GM12878 (cell line): Measurements from ENCODE around the gene SCN3B.

Experiments used
- CREB1 ChIP-seq: IDR thresholded peaks from 2 replicates; pipeline ENCODE4 v1.6.1; 2012; ENCODE audit warnings: low read depth, mild to moderate bottlenecking, inconsistent platforms
- ZSCAN29 ChIP-seq: fragments of 450-650 bp; IDR thresholded peaks from 2 replicates; pipeline ENCODE4 v1.6.1; 2017; ENCODE audit warnings: mild to moderate bottlenecking, moderate library complexity
- TF ChIP-seq, protein P1 (sequence below), 3 experiments: IDR thresholded peaks in 2 of 3; conservative IDR thresholded peaks in 1 of 3; 2 replicates each; pipeline ENCODE4 v1.5.1; 2011; ENCODE audit warnings: low read depth in 3 of 3, low read length in 3 of 3, mild to moderate bottlenecking in 3 of 3, control low read depth in 2 of 3, moderate library complexity in 2 of 3, inconsistent platforms in 1 of 3, mixed read lengths in 1 of 3; ENCODE audit not compliant: control insufficient read depth in 2 of 3, insufficient read depth in 1 of 3; ENCODE audit errors: extremely low read depth in 1 of 3

DNA sequence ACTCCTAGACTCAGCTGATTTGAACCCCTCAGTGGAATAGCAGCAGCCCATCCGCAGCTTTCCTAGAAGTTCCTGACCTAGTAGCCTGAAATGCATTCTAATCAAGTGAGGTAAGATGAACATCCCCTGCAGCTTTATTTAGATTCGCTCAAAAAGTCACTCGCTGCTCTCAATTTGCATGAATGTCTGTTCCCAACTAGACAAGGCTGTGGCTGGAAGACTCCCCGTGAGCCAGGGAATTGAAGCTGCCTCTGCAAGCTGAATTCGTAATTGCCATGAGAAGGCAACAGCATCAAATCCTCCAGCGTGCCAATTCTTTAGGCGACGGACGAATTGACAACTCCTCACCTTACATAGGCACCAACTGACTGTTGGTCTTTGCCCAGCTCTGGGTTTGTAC, 17.1 kb upstream of the SCN3B start:
- TF ChIP-seq, protein P1, sequence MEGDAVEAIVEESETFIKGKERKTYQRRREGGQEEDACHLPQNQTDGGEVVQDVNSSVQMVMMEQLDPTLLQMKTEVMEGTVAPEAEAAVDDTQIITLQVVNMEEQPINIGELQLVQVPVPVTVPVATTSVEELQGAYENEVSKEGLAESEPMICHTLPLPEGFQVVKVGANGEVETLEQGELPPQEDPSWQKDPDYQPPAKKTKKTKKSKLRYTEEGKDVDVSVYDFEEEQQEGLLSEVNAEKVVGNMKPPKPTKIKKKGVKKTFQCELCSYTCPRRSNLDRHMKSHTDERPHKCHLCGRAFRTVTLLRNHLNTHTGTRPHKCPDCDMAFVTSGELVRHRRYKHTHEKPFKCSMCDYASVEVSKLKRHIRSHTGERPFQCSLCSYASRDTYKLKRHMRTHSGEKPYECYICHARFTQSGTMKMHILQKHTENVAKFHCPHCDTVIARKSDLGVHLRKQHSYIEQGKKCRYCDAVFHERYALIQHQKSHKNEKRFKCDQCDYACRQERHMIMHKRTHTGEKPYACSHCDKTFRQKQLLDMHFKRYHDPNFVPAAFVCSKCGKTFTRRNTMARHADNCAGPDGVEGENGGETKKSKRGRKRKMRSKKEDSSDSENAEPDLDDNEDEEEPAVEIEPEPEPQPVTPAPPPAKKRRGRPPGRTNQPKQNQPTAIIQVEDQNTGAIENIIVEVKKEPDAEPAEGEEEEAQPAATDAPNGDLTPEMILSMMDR (IDR thresholded peaks at IDR 0.05 in 2 of 3, conservative IDR thresholded peaks at IDR 0.05 in 1 of 3; ENCODE audit: control insufficient read depth in 2 of 3, extremely low read depth in 1 of 3, insufficient read depth in 1 of 3, low read depth in 3 of 3, low read length in 3 of 3): no peak
- TF ChIP-seq CREB1 (no peak), ZSCAN29 (no peak)
